Astrocyte of the spinal cord (primary cell): ENCODE data around the gene HOXA3.

ENCODE experiments used
- DNase-seq: peaks from one replicate; pipeline ENCODE4 v3.0.0; 2011; ENCODE audit warnings: low read depth, low spot score
- H3K4me3 ChIP-seq: 2 replicates; pipeline ENCODE4 v1.5.1; 2011; ENCODE audit warnings: low read depth, mild to moderate bottlenecking, low read length, moderate library complexity
- CTCF ChIP-seq: IDR thresholded peaks from 2 replicates; pipeline ENCODE4 v1.5.1; 2012; ENCODE audit warnings: low read depth, mild to moderate bottlenecking, low read length, inconsistent platforms
- in situ Hi-C: cut with HindIII; loops from 2 replicates; pipeline ENCODE4 v1.10.0; 2017; ENCODE audit warnings: low sequenced_read_pairs

HOXA3 gene

GRCh38 chr7:27161721-27162560 is 9.6 kb upstream of the HOXA3 start:
- no peak for TF ChIP-seq CTCF
- in situ Hi-C loops, result loop anchor here (25.0 kb wide), 1 partner anchor 775 kb away; no protein-coding TSS in a partner anchor
- peak overlapping the region; percentile 47 for H3K4me3 ChIP-seq
- DNase-seq, result no peak

GRCh38 chr7:27161214-27161720 is 8.9 kb upstream of the HOXA3 start:
- DNase-seq, result no peak
- H3K4me3 ChIP-seq, result peak overlapping the region; percentile 48
- in situ Hi-C loops, result loop anchor here (25.0 kb wide), 1 partner anchor 774 kb away; no protein-coding TSS in a partner anchor
- TF ChIP-seq CTCF, result no peak

- in situ Hi-C loops, result loop anchor here (25.0 kb wide), 1 partner anchor 773 kb away; no protein-coding TSS in a partner anchor
- DNase-seq, result peak; percentile 86
- peak; percentile 94 for TF ChIP-seq CTCF
- H3K4me3 ChIP-seq, result peak overlapping the region; percentile 48
These were observed 8.3 kb upstream of the HOXA3 start for GRCh38 chr7:27160546-27161213.

GRCh38 chr7:27160145-27160545 is 7.8 kb upstream of the HOXA3 start:
- H3K4me3 ChIP-seq, result peak overlapping the region; percentile 48
- DNase-seq, result no peak
- TF ChIP-seq CTCF, result no peak
- in situ Hi-C loops, result loop anchor here (25.0 kb wide), 1 partner anchor 773 kb away; no protein-coding TSS in a partner anchor

- in situ Hi-C loops, result loop anchor here (25.0 kb wide), 1 partner anchor 772 kb away; no protein-coding TSS in a partner anchor
- DNase-seq, result peak; percentile 40
- H3K4me3 ChIP-seq, result no peak overlapping the region
- no peak for TF ChIP-seq CTCF
These were observed 7.1 kb upstream of the HOXA3 start for GRCh38 chr7:27159266-27160144.
